ENCODE measurements around the gene ANKRD30B. TPM values are rescaled to one million over a fixed set of nuclear protein-coding genes. Genes with fewer than 3 reads are reported as not detected.
"Not testable (repeated sequence)": the region's sequence is repeated elsewhere in the genome, so short reads cannot be mapped to it uniquely, and the experiment has no call there.

ANKRD30B gene
- total RNA-seq, 1 donor from 2014 or later = not detected

DNA sequence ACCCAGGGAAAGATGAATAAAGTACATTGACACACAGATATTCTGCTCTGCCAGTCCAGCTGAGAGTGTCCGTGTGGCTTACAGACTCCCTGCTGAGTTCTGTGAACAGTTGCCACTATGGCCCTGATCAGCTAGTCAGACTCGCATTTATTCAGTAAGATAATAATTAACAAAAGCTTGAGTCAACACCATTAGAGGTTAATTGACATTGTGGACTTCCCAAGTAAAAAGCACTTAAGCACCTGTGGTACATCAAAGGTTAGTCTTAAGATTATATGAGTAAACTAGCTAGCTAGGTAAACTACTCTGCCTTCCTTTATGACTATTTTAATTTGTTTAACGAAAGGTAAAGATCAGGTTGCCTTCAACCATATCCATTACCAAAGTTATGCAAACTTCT, 33.7 kb downstream of the ANKRD30B start:
- Mint-ChIP-seq H3K27me3 (ENCODE audit: low read depth) (no peaks in the 10 kb centered on the region), H3K27ac (no peak overlapping the region), H3K4me1 (no peaks in the 10 kb centered on the region), H3K36me3 (no peaks in the 10 kb centered on the region), H3K9me3 (peaks cover 56% of the 10 kb centered on the region), H3K4me3 (no peak overlapping the region)
- DNase-seq (ENCODE audit: low spot score in 2 of 2, unreplicated experiment in 2 of 2) = no peak
- TF ChIP-seq, protein P1, sequence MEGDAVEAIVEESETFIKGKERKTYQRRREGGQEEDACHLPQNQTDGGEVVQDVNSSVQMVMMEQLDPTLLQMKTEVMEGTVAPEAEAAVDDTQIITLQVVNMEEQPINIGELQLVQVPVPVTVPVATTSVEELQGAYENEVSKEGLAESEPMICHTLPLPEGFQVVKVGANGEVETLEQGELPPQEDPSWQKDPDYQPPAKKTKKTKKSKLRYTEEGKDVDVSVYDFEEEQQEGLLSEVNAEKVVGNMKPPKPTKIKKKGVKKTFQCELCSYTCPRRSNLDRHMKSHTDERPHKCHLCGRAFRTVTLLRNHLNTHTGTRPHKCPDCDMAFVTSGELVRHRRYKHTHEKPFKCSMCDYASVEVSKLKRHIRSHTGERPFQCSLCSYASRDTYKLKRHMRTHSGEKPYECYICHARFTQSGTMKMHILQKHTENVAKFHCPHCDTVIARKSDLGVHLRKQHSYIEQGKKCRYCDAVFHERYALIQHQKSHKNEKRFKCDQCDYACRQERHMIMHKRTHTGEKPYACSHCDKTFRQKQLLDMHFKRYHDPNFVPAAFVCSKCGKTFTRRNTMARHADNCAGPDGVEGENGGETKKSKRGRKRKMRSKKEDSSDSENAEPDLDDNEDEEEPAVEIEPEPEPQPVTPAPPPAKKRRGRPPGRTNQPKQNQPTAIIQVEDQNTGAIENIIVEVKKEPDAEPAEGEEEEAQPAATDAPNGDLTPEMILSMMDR (IDR thresholded peaks at IDR 0.05; ENCODE audit: unreplicated experiment) = no peak

DNA sequence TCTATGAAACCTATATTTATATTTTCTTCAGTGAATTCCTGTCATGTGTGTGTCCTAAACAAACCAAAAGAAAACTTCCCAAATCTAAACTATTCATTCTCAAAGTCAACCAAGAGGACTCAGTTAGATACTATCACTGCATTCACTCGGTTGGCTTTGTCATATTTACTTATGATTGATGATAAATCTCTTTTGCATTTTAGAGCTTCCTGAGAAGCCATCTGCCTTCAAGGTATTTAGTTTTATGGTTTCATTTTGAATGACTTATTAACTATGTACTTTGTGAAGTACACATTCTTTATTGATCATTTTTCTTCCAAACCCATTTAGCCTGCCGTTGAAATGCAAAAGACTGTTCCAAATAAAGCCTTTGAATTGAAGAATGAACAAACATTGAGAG, 36.2 kb downstream of the ANKRD30B start:
- Mint-ChIP-seq H3K4me1 (no peaks in the 10 kb centered on the region), H3K4me3 (no peak overlapping the region), H3K36me3 (no peaks in the 10 kb centered on the region), H3K9me3 (peaks cover 57% of the 10 kb centered on the region), H3K27me3 (ENCODE audit: low read depth) (no peaks in the 10 kb centered on the region), H3K27ac (no peak overlapping the region)
- TF ChIP-seq, protein P1 (IDR thresholded peaks at IDR 0.05; ENCODE audit: unreplicated experiment) = no peak
- DNase-seq (ENCODE audit: low spot score in 2 of 2, unreplicated experiment in 2 of 2) = no peak

DNA sequence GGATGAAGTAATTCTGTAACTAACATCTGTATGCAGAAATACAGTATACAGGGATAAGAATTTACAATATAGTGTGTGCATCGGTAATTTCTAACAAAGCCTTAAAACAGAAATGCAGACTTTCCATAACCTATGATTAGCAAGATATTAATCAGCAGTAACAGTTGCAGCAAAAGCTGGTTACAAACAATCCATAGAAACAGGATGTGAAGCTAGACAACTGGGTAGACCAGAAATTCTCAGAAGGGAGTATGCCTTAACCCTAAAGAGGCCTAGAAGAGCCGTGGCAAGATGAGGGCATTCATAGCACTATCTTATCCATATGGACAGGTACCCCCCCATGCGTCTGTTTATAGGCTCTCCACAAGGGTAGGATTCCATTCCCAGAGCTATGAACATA, 48.9 kb downstream of the ANKRD30B start:
- not testable (repeated sequence) for H3K4me3 Mint-ChIP-seq; H3K36me3 Mint-ChIP-seq; H3K4me1 Mint-ChIP-seq; H3K27me3 Mint-ChIP-seq (ENCODE audit: low read depth); DNase-seq (ENCODE audit: low spot score in 2 of 2, unreplicated experiment in 2 of 2); H3K27ac Mint-ChIP-seq
- H3K9me3 Mint-ChIP-seq = peaks cover 20% of the 10 kb centered on the region

DNA sequence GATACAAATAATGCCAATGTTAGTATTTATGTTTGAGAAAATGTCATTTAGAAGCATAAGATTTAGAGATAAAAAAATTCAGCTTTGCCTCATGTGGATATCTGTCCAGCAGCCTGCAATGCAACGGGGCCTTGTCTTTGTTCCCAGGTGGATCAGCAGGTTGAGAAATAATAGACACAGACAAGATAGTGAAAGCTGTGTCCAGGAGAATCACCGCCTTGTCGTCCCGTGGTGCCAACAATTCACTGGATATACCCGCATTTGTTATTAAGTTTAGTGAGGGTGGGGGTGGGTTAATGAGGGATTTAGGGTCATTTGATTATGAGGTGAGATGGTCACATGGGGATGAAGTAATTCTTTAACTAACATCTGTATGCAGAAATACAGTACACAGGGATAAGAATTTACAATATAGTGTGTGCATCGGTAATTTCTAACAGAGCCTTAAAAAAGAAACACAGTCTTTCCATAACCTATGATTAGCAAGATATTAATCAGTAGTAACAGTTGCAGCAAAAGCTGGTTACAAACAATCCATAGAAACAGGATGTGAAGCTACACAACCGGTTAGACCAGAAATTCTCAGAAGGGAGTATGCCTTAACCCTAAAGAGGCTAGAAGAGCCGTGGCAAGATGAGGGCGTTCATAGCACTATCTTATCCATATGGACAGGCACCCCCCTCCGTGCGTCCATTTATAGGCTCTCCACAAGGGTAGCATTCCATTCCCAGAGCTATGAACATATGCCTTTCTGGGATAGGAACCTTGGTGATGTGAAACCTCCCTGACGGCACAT, 50.2 kb downstream of the ANKRD30B start:
- not testable (repeated sequence) for H3K27ac Mint-ChIP-seq; H3K27me3 Mint-ChIP-seq (ENCODE audit: low read depth); H3K4me1 Mint-ChIP-seq; DNase-seq (ENCODE audit: low spot score in 2 of 2, unreplicated experiment in 2 of 2); H3K4me3 Mint-ChIP-seq; H3K36me3 Mint-ChIP-seq
- peaks cover 14% of the 10 kb centered on the region for H3K9me3 Mint-ChIP-seq

DNA sequence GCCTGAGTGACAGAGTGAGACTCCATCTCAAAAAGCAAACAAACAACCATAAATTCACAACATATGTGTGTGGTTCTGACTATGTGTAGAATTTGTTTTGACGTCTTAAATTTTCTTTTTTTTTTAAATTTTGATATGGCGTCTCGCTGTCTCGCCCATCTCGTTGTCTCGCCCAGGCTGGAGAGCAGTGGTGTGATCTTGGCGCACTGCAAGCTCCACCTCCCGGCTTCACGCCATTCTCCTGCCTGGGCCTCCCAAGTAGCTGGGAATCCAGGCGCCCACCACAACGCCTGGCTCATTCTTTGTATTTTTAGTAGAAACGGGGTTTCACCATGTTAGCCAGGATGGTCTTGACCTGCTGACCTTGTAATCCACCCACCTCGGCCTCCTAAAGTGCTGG, 63.1 kb downstream of the ANKRD30B start:
- not testable (repeated sequence) for H3K4me1 Mint-ChIP-seq; DNase-seq (ENCODE audit: low spot score in 2 of 2, unreplicated experiment in 2 of 2); H3K4me3 Mint-ChIP-seq; H3K27me3 Mint-ChIP-seq (ENCODE audit: low read depth); H3K27ac Mint-ChIP-seq; H3K36me3 Mint-ChIP-seq
- H3K9me3 Mint-ChIP-seq = peaks cover 12% of the 10 kb centered on the region

DNA sequence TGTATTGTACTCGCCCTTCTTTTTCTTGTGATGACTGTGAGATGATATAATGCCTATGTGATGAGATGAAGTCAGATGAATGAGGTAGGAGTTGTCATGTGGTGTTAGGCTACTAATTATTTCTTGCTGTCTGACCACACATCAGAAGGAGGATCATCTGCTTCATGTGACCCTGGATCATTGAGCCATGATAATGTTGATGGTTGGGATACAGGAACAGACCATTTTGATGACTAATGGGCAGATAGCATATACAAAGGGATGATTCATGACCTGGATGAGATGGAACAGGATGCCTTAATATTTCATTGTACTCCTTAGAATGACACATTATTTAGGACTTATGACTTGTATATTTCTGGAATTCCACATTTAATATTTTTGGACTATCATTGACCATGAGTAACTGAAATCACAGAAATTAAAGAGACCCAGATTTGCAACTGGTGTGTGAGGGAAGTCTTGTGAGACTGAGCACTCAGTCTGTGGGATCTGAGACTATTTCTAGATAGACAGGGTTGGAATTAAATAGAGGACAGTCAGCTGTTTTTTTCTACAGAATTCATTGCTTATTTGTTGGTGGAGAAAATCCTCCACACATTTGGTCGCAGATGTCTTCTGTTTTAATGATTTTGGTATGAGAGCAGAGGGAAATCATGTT, 79.1 kb downstream of the ANKRD30B start:
- H3K36me3 Mint-ChIP-seq; H3K27me3 Mint-ChIP-seq (ENCODE audit: low read depth); H3K4me3 Mint-ChIP-seq; H3K27ac Mint-ChIP-seq; H3K4me1 Mint-ChIP-seq; DNase-seq (ENCODE audit: low spot score in 2 of 2, unreplicated experiment in 2 of 2): not testable (repeated sequence)
- H3K9me3 Mint-ChIP-seq = peaks cover 37% of the 10 kb centered on the region

DNA sequence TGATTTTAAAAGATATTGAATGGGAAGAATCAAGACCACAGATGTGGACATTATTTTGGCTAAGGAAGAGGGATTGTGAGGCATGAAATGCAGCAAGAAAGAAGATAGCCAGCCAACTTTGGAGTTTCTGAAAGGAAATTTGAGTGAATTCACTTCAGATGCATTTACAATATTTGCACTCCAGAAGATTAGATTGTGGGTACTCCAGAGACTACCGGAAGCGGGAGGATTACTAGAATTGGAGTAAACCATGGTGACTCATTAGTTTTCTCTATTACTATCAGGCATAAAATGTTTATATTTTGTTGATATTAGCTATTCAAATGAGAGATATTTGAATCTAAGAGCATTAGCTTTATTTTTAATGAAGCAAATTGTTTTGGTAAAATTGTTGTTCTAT, 93.6 kb downstream of the ANKRD30B start:
- H3K27me3 Mint-ChIP-seq (ENCODE audit: low read depth); DNase-seq (ENCODE audit: low spot score in 2 of 2, unreplicated experiment in 2 of 2): not testable (repeated sequence)
- H3K9me3 Mint-ChIP-seq = peaks cover 30% of the 10 kb centered on the region

DNA sequence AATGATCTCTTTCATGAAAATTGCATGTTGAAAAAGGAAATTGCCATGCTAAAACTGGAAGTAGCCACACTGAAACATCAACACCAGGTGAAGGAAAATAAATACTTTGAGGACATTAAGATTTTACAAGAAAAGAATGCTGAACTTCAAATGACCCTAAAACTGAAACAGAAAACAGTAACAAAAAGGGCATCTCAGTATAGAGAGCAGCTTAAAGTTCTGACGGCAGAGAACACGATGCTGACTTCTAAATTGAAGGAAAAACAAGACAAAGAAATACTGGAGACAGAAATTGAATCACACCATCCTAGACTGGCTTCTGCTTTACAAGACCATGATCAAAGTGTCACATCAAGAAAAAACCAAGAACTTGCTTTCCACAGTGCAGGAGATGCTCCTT, 103.6 kb downstream of the ANKRD30B start:
- not testable (repeated sequence) for H3K36me3 Mint-ChIP-seq; H3K9me3 Mint-ChIP-seq; DNase-seq (ENCODE audit: low spot score in 2 of 2, unreplicated experiment in 2 of 2); H3K4me1 Mint-ChIP-seq; H3K27ac Mint-ChIP-seq; H3K27me3 Mint-ChIP-seq (ENCODE audit: low read depth); H3K4me3 Mint-ChIP-seq

More for the DNA sequence above, 93.6 kb downstream of the ANKRD30B start:
- H3K4me1 Mint-ChIP-seq, H3K36me3 Mint-ChIP-seq, H3K4me3 Mint-ChIP-seq, H3K27ac Mint-ChIP-seq: not testable (repeated sequence)

DNA sequence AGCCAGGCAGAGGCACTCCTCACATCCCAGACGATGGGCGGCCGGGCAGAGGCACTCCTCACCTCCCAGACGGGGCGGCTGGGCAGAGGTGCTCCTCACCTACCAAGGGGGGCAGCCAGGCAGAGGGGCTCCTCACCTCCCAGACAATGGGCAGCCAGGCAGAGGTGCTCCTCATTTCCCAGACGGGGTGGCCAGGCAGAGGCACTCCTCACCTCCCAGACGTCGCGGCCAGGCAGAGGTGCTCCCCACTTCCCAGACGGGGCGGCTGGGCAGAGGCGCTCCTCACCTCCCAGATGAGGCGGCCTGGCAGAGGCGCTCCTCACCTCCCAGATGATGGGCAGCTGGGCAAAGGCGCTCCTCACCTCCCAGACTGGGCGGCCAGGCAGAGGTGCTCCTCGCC, 107.7 kb downstream of the ANKRD30B start:
- not testable (repeated sequence) for DNase-seq (ENCODE audit: low spot score in 2 of 2, unreplicated experiment in 2 of 2); H3K4me3 Mint-ChIP-seq; H3K4me1 Mint-ChIP-seq; H3K36me3 Mint-ChIP-seq; H3K9me3 Mint-ChIP-seq; H3K27me3 Mint-ChIP-seq (ENCODE audit: low read depth); H3K27ac Mint-ChIP-seq

DNA sequence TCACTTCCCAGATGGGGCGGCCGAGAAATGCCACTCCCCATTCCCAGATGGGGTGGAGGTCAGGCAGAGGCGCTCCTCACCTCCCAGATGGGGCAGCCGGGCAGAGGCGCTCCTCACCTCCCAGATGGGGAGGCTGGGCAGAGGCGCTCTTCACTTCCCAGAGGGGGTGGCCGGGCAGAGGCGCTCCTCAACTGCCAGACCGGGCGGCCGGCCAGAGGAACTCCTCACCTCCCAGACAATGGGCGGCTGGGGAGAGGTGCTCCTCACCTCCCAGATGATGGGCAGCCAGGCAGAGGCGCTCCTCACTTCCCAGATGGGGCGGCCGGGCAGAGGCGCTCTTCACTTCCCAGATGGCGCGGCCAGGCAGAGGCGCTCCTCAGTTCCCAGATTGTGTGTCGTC, 108.3 kb downstream of the ANKRD30B start:
- not testable (repeated sequence) for DNase-seq (ENCODE audit: low spot score in 2 of 2, unreplicated experiment in 2 of 2)

DNA sequence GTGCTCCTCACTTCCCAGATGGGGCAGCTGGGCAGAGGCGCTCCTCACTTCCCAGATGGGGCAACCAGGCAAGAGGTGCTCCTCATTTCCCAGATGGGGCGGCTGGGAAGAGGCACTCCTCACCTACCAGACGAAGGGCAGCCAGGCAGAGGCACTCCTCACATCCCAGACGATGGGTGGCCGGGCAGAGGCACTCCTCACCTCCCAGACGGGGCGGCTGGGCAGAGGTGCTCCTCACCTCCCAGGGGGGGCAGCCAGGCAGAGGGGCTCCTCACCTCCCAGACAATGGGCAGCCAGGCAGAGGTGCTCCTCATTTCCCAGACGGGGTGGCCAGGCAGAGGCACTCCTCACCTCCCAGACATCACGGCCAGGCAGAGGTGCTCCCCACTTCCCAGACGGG, 110.5 kb downstream of the ANKRD30B start:
- H3K4me3 Mint-ChIP-seq; H3K4me1 Mint-ChIP-seq; H3K9me3 Mint-ChIP-seq; H3K27ac Mint-ChIP-seq; H3K27me3 Mint-ChIP-seq (ENCODE audit: low read depth); DNase-seq (ENCODE audit: low spot score in 2 of 2, unreplicated experiment in 2 of 2); H3K36me3 Mint-ChIP-seq: not testable (repeated sequence)

More for the DNA sequence above, 108.3 kb downstream of the ANKRD30B start:
- H3K27ac Mint-ChIP-seq; H3K4me1 Mint-ChIP-seq; H3K9me3 Mint-ChIP-seq; H3K4me3 Mint-ChIP-seq; H3K36me3 Mint-ChIP-seq; H3K27me3 Mint-ChIP-seq (ENCODE audit: low read depth): not testable (repeated sequence)

DNA sequence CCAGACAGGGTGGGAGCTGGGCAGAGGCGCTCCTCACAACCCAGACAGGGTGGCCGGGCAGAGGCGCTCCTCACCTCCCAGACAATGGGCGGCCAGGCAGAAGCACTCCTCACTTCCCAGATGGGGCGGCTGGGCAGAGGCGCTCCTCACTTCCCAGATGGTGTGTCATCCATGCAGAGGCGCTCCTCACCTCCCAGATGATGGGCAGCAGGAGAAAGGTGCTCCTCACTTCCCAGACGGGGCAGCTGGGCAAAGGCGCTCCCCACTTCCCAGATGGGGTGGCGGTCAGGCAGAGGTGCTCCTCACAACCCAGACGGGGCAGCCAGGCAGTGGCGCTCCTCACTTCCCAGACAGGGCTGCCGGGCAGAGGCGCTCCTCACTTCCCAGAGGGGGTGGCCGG, 112.0 kb downstream of the ANKRD30B start:
- not testable (repeated sequence) for H3K36me3 Mint-ChIP-seq; DNase-seq (ENCODE audit: low spot score in 2 of 2, unreplicated experiment in 2 of 2); H3K9me3 Mint-ChIP-seq; H3K4me1 Mint-ChIP-seq; H3K27me3 Mint-ChIP-seq (ENCODE audit: low read depth); H3K27ac Mint-ChIP-seq; H3K4me3 Mint-ChIP-seq

All from mesothelial cell of epicardium (in vitro differentiated cells).